ENCODE measurements around the gene ARHGAP26.

ARHGAP26 gene

GRCh38 chr5:142853682-142854081 lies 83.5 kb downstream of the ARHGAP26 start:
- no peak for DNase-seq

GRCh38 chr5:142856269-142856782 lies 86.1 kb downstream of the ARHGAP26 start:
- DNase-seq, result no peak

DNA sequence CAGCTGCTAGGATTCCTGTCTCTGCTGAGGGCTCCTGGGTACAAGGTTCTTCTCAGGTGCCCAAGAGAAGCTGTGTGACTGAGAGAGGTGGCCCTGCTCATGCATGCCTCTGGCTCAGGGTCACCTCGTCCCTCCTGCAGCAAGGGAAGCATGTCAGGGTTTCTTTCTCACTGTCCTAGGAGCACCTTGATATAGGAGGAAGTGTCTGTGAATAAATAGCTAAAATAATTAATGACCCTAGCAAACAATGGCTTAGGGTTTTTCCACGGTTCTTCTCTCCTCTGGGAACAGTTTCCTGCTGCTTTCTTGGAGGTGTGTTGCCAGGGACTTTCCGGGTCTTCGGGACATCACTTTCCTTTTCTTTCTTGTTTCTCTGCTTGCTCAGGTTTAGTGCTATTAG lies 87.2 kb downstream of the ARHGAP26 start:
- no peak for DNase-seq

GRCh38 chr5:142859037-142859436 lies 88.9 kb downstream of the ARHGAP26 start:
- DNase-seq, result no peak

DNA sequence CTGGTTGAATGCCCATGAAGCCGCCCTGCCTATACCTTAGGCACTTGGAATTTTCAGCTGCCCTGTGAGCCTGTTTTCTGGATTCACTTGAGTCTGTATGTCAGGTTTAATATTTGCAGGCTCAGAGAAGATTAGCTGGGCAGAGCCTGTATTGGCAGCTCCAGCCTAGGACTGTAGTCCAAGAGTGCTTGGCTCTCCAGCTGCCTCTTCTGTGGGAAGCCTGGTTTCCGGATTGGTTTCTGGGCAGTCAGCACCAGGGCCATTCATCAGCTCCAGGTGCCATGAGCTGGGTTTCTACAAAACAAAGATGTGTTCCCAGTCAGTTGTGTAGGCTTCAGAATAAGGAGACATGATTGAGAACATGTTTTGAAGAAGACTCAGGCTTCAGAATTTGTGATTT lies 90.1 kb downstream of the ARHGAP26 start:
- no peak for DNase-seq

GRCh38 chr5:142861011-142861410 lies 90.8 kb downstream of the ARHGAP26 start:
- DNase-seq, result no peak

- DNase-seq, result no peak
Measured at GRCh38 chr5:142862594-142862993, 92.4 kb downstream of the ARHGAP26 start.

DNA sequence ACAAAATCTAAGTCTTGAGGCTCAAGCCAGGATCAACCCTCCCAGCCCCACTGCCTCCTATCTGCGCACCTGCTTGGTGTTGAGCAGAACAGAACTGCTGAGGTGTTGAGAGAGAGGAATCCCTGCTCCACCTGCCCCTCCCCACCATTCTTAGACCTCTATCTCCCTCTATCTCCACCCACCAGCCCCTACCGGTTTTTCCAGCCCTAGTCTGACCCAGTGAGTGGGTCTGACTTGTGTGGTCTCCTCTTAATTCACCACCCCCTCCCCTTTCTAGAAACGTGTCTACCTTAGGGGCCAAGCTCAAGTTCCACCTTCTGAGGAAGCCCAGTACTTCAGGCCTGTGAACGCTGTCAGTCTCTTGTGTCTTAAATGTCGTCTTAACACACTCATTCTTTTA lies 93.7 kb downstream of the ARHGAP26 start:
- DNase-seq, result no peak

DNA sequence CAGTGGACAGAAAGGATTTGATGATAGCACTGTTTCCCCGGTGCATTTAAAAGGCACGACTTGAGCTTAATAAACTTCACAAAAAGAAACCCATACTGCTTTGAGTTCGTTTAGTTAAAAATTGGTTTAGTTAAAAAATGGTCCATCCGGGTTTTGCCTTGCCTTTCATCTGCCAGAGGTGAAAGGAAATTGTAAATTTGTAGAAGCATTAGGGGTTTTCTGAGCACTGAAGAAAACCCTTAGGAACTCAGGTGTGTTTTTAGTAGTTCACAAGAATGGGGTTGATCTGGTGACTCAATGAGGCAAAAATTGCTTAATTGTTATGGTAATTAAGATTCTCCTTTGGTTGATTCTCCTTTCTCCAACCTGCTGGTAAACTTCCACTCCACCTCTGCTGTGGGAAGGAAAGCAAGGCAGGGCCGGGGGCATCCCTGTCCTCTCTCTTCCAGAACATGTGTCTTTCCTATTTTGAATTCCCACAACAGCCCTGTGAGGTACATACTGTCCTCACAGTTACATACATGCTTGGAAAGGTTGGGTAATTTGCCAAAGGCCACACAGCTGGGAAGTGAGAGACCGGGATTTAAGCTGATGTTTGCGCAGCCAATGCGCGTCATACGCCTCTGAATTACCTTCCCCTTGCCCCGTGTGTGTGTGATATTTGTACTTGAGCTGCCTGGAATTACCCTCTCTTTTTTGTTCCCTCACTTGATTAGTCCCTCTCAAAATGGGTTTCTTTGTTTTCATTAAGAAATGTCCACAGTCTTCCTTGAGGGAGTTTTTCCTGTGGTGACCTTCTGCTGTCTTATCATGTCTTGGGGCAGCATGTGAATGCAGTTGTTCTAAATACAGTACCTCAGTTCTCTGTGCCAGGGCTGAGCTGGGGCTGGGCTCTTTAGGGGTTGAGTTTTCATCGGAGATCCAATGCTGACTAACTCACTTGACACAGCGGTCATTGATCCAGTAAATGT lies 94.4 kb downstream of the ARHGAP26 start:
- no peak for DNase-seq

DNA sequence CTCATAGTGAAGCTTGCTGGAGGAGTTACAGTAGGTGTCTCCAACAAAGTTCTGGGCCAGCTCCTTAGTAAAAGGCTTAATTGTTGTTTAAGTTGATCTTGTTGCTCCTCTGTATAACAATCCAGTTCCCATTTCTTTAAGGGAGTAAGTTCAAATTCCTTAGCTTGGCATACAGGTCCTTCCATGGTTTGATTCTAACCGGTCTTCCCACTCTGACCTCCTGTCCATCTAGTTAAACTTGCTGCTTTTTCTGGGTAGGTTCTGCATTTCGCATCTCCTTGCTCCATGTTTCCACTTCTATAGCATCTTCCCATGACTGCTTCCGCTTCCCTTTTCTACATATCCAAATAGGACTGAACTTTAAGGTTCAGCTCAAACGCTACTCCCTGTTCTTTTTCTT lies 95.5 kb downstream of the ARHGAP26 start:
- DNase-seq, result no peak

- peak; percentile 81 for DNase-seq
Measured at GRCh38 chr5:142866563-142867275, 96.5 kb downstream of the ARHGAP26 start.

- DNase-seq, result no peak
Measured at GRCh38 chr5:142869886-142870285, 99.7 kb downstream of the ARHGAP26 start.

- DNase-seq, result no peak
Measured at GRCh38 chr5:142870532-142871362, 100.6 kb downstream of the ARHGAP26 start.

DNA sequence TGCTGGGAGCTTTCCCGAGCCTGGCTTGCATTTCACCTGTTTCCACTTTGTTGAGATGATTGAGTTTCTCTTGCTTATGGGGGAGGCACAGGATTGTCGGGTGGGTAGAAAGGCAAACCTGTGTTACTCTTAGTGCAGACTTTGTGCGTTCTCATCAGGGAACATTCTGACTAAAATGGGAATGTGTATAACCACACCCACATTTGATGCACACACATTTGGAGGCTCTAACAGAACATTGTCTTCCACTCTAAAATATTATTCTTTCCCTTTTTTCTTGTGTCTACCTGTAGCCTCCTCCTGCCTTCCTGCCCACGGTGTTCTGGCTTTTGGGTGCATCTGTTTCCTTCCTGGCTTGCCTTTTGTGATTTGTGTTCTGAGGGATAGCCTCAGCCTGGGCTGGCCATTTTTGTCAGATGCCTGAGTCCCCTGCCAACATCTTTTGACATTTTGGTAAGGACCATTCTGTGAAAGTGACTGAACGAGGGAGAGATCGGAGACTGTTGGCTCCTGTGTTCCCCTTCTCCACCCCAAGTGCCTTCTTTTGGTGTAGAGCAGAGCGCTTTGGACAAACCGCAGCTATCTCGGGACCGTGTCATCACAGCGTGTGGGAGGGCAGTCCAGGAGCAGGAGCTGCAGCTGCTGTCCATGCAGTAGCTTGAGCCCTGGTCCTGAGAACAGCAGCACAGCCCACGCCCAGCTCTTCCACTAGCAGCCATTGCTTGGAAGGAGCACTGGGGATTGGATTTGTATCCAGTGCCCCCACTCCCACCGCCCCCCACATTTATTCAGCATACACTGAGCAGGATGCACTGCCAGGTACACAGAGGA lies 101.4 kb downstream of the ARHGAP26 start:
- no peak for DNase-seq

DNA sequence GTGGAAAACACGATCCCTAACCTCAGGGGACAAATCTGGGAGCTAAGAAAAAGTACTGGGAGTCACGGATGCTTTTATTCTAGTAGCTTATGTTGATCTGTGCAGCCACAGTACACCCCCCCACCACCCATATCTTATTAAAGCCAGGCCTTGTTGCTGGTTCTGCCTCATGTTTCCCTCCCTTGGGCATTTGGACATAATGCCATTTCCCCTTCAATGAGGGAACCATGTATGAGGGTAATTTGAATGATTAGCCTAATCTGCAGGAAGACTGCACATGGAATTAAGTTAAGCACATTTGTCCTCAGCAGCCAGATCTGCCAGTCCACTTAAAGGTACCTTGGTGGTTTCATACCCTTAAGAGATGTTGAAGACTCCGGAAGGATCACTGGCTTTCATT lies 102.0 kb downstream of the ARHGAP26 start:
- no peak for DNase-seq

GRCh38 chr5:142872795-142873194 lies 102.6 kb downstream of the ARHGAP26 start:
- peak; percentile 81 for DNase-seq

GRCh38 chr5:142873831-142874230 lies 103.7 kb downstream of the ARHGAP26 start:
- DNase-seq, result no peak

DNA sequence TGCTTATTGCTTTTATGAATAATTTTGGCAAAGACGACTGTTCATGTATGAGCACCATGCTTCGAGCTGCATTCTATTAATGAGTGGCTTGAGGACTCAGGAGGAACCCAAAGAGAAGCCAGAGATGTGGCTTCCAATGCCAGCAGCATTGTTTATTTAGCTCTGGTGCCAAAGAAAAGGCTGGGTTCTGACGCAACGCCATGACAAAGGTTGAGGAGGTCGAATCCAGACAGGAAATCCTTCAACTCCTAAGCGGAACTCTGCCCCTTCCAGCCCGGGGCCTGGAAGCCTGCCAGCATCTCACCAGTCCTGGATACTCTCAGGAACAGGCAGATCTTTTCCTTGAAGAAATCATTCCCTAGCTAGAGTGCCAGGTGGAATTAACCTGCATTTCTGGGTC lies 104.4 kb downstream of the ARHGAP26 start:
- peak; percentile 63 for DNase-seq

DNA sequence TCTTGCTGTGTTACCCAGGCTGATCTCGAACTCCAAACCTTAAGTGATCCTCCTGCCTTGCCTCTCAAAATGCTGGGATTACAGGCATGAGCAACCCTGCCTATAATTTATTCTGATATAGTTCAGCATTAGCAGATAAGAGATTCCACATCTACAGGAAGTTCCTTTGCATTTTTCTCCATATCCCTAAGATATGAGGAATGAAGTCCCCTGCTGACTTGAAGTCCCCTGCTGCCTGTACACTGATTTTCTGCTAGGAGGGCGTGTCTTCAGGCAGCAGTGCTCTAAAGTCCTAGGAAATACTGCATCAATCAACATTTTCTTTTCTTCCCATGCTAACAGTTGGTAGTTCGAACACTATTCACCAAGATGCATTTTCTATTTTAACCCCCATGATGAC lies 105.8 kb downstream of the ARHGAP26 start:
- DNase-seq, result no peak

GRCh38 chr5:142876817-142877216 lies 106.6 kb downstream of the ARHGAP26 start:
- DNase-seq, result no peak

GRCh38 chr5:142878111-142878510 lies 107.9 kb downstream of the ARHGAP26 start:
- no peak for DNase-seq

GRCh38 chr5:142878638-142879037 lies 108.5 kb downstream of the ARHGAP26 start:
- DNase-seq, result no peak

Data from NCI-H226 (cell line).